Naive thymus-derived CD8-positive, alpha-beta T cell (primary cell): Measurements from ENCODE around the gene GTF2E1. TPM values are rescaled to one million over a fixed set of nuclear protein-coding genes. Genes with fewer than 3 reads are reported as not detected.

Experiments
- ATAC-seq, 2 donors: fragments of 150-1000 bp; cut with Tn5 transposase in 1 of 2; sonication (Bioruptor Pico), chemical (Tn5 transposase) in 1 of 2; 1 replicate in 1 of 2; 2 replicates in 1 of 2; pipeline ENCODE4 v1.10.0; 2021; ENCODE audit warnings: mild to moderate bottlenecking in 2 of 2, moderate library complexity in 2 of 2
- POLR2A ChIA-PET: fragments of 350-600 bp; sonication (Branson Sonifier 250); formaldehyde crosslinking; loops from one replicate; lab custom pipeline; 2021; ENCODE audit warnings: antibody characterized with exemption; lab: Charles Lee
- DNase-seq, 10 donors: peaks; one replicate each; pipeline versions ENCODE4 v3.0.0 to v3.0.0-alpha.2; 2020 to 2022
- H3K27ac Mint-ChIP-seq, 10 donors: one replicate each; pipeline ENCODE4 v1.8.0; 2020 to 2022; ENCODE audit warnings: mild to moderate bottlenecking in 10 of 10, mixed read lengths in 10 of 10, moderate library complexity in 4 of 10, inconsistent platforms in 1 of 10
- H3K27me3 Mint-ChIP-seq, 5 donors: one replicate each; pipeline ENCODE4 v1.8.0; 2021 to 2022; ENCODE audit warnings: mixed read lengths in 5 of 5
- H3K36me3 Mint-ChIP-seq, 3 donors: one replicate each; pipeline ENCODE4 v1.8.0; 2020 to 2022; ENCODE audit warnings: mixed read lengths in 3 of 3, mild to moderate bottlenecking in 2 of 3, inconsistent platforms in 1 of 3
- H3K4me1 Mint-ChIP-seq, 4 donors: one replicate each; pipeline ENCODE4 v1.8.0; 2021 to 2022; ENCODE audit warnings: mixed read lengths in 4 of 4
- H3K4me3 Mint-ChIP-seq, 10 donors: one replicate each; pipeline ENCODE4 v1.8.0; 2020 to 2022; ENCODE audit warnings: mild to moderate bottlenecking in 10 of 10, mixed read lengths in 10 of 10, moderate library complexity in 6 of 10, inconsistent platforms in 1 of 10
- H3K9me3 Mint-ChIP-seq, 9 donors: one replicate each; pipeline ENCODE4 v1.8.0; 2020 to 2022; ENCODE audit warnings: mixed read lengths in 9 of 9, mild to moderate bottlenecking in 3 of 9, inconsistent platforms in 1 of 9, moderate library complexity in 1 of 9
- polyA plus RNA-seq, 3 donors: library from polyadenylated mRNA; unstranded; fragments of 300-500 nt; fragmentation: Illumina TruSeq; gene quantifications; one replicate each; pipeline ENCODE4 v1.2.3, GENCODE V29; 2021
- total RNA-seq, 8 experiments: library from RNA in 2 of 8; stranded (reverse) in 2 of 8; gene quantifications; one replicate each; pipeline ENCODE4 v1.2.3 and lab custom pipeline; 2021 to 2026

The GTF2E1 gene
- total and polyA plus RNA-seq, 5 experiments from 2014 or later: 10.9 to 26.5 (median 15.9) TPM

DNA sequence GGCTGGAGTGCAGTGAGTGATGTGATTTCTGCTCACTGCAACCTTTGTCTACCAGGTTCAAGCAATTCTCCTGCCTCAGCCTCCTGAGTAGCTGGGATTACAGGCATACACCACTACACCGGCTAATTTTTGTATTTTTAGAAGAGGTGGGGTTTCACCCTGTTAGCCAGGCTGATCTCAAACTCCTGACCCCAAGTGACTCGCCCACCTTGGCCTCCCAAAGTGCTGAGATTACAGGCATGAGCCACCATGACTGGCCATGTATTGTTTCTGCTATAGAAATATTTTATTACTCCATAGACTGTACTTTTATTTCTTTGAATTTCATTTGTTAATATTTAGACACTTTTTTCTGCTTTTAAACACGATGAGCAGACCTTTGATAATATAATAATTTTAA is 60.4 kb downstream of the GTF2E1 start:
- Mint-ChIP-seq H3K4me3 (no peak overlapping the region), H3K9me3 (no peaks in the 10 kb centered on the region), H3K27me3 (peaks cover 5 to 14% (median 10%) of the 10 kb centered on the region in 5 donors), H3K4me1 (no peaks in the 10 kb centered on the region), H3K27ac (no peak overlapping the region), H3K36me3 (no peaks in the 10 kb centered on the region)
- ATAC-seq (no peak), DNase-seq (no peak)
- POLR2A ChIA-PET: no interaction called here

DNA sequence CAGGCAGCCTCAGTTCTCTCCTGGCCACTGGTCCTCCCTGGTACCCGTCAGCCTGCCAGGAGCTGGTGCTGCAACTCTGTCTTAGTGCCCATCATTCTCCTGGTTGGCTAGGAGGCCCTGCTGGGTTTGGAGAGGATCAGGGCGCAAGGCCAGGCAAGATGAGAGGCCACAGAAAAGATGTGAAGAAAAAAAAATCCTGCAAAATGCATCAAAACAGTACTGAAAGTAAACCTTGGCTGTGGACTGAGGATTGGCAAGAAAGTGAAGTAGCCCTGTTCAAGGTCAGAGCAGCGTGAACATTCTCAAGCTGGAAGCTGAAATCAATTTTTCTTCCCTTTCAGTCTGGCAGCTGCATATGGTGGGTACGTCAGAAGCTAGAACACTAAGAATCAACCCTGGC is 74.2 kb downstream of the GTF2E1 start:
- Mint-ChIP-seq H3K4me3 (no peak overlapping the region), H3K4me1 (no peaks in the 10 kb centered on the region), H3K9me3 (no peaks in the 10 kb centered on the region), H3K27ac (no peak overlapping the region), H3K27me3 (peaks cover 12 to 26% (median 24%) of the 10 kb centered on the region in 5 donors), H3K36me3 (no peaks in the 10 kb centered on the region)
- POLR2A ChIA-PET: no interaction called here
- ATAC-seq: no peak
- no peak for DNase-seq

DNA sequence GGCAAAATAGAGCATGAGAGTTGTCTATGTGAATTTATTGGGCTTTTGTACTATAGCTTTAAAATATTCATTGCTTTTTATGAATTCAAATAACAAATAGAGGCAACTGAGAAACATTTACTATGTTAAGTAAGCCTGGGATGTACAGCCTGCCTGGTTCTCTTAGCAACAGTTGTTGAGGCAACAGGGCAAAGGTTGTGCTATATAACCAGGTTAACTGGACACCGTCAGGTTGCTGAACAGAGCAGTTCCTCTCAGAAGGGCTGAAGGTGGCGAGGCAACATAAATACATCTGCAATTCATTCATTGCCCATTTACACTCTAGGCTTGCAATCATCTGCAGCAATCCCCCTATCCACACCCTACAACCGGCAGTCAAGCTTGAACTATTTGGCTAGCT is 78.2 kb downstream of the GTF2E1 start:
- no peaks in the 10 kb centered on the region for H3K9me3 Mint-ChIP-seq
- H3K27me3 Mint-ChIP-seq: peaks cover 3 to 20% (median 10%) of the 10 kb centered on the region in 5 donors
- H3K27ac Mint-ChIP-seq: no peak overlapping the region
- H3K36me3 Mint-ChIP-seq: no peaks in the 10 kb centered on the region
- DNase-seq (no peak), ATAC-seq (no peak)
- POLR2A ChIA-PET: no interaction called here
- H3K4me3 Mint-ChIP-seq: no peak overlapping the region
- no peaks in the 10 kb centered on the region for H3K4me1 Mint-ChIP-seq

DNA sequence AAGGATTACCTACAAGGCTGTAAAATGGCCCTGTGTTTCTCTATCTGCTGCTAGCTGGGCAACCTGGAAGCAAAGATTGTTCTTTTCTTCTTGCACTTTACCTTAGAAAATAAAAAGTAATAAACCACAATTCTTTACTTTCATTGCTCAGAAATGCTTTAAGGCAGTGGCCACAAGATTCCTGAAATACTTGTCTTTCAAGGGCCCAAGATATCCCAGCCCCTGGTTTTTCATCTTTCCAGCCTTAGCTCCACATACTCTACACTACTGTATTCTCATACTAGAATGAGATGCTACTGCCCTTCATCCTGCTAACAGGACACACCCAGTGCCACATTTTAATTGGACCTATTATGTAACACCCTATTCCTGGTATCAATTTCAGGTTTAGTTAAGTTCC is 78.9 kb downstream of the GTF2E1 start:
- ATAC-seq (no peak), DNase-seq (no peak)
- no peak overlapping the region for H3K27ac Mint-ChIP-seq
- H3K36me3 Mint-ChIP-seq: no peaks in the 10 kb centered on the region
- H3K9me3 Mint-ChIP-seq: no peaks in the 10 kb centered on the region
- no peaks in the 10 kb centered on the region for H3K4me1 Mint-ChIP-seq
- POLR2A ChIA-PET: no interaction called here
- no peak overlapping the region for H3K4me3 Mint-ChIP-seq
- H3K27me3 Mint-ChIP-seq: peaks cover 3 to 18% (median 10%) of the 10 kb centered on the region in 5 donors

DNA sequence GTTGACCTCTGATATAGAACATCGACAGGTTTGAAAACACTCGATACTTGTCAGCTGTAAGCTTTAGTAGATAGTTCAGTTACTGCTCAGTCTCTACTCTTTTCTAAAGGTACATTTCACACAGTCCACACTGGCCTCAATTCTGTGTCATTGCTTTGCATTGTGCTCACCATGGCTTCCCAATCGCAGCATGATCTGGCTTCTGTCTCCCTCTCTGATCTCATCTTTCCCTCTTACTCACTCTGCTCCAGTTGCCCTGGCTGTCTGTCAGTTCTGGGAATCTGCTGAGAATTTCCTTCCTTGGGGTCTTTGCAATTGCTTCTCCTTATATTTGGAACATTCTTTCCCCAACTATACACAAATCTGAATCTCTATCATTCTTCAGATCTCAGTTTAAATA is 80.6 kb downstream of the GTF2E1 start:
- no peak for DNase-seq
- Mint-ChIP-seq H3K9me3 (no peaks in the 10 kb centered on the region), H3K27ac (no peak overlapping the region), H3K36me3 (no peaks in the 10 kb centered on the region), H3K4me1 (no peaks in the 10 kb centered on the region), H3K27me3 (peaks cover 5 to 14% (median 7%) of the 10 kb centered on the region in 5 donors), H3K4me3 (no peak overlapping the region)
- ATAC-seq: no peak
- POLR2A ChIA-PET: no interaction called here

DNA sequence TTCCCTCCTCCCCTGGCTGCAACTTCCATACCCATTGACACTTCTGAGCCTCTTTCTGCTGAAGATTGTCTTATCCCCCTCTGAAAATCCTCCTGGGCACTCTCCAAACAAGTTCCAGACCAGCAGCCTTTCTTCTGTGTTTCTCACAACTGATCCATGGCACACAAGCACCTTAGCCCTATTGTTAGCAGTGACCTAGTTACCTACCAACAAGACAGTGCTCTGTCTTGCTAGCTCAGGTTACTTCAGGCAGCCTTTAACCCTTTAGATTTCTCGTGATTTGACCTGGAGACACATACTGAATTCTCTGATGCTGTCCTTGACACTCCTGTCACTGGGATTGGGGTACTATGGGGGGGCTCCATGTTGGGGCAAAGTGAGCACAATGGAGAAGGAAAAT is 82.1 kb downstream of the GTF2E1 start:
- DNase-seq: no peak
- Mint-ChIP-seq H3K9me3 (no peaks in the 10 kb centered on the region), H3K4me3 (no peak overlapping the region), H3K27ac (no peak overlapping the region), H3K36me3 (no peaks in the 10 kb centered on the region), H3K4me1 (no peaks in the 10 kb centered on the region), H3K27me3 (peaks cover 0 to 8% (median 3%) of the 10 kb centered on the region in 5 donors)
- ATAC-seq: no peak
- POLR2A ChIA-PET: no interaction called here

DNA sequence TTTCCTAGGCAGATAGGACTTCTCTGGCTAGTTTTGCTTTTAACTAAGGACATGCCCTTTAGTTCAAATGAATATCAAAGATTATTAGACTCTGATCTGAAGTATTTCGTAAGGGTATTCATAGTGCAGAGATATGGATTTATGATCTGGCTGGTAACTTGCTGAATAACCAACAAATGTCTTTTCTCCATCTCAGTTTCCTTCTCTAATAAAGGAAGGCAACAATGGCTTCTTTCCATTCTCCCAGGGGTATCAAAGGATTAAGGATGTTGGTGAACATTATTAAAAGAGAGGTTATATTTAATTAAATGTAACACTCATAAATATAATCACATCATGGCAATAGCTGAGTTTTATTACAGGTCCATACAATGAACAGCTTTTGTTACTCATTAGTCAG is 86.3 kb downstream of the GTF2E1 start:
- H3K4me1 Mint-ChIP-seq: no peaks in the 10 kb centered on the region
- DNase-seq (no peak), ATAC-seq (no peak)
- no peaks in the 10 kb centered on the region for H3K36me3 Mint-ChIP-seq
- POLR2A ChIA-PET: no interaction called here
- peaks cover 3 to 16% (median 12%) of the 10 kb centered on the region in 5 donors for H3K27me3 Mint-ChIP-seq
- no peak overlapping the region for H3K27ac Mint-ChIP-seq
- no peak overlapping the region for H3K4me3 Mint-ChIP-seq
- no peaks in the 10 kb centered on the region for H3K9me3 Mint-ChIP-seq

DNA sequence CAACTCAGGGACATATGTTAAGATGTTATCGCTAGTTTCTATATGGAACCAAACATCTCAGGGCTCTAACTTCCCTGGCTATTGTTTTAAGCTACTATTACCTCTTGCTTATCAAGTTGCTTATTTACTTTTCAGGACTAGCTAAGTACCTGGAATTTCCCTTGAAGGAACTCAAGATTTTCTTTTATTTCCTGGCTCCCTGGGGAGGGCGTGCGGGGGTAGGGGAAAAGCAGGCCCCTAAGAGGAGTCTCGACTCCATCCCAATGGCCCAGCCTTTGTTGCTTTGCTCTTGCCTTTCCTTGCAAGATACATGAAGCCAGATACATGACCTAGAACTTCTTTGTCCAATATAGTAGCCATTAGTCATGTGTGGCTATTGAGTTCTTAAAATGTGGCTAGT is 88.5 kb downstream of the GTF2E1 start:
- DNase-seq (no peak), ATAC-seq (no peak)
- peaks cover 3 to 16% (median 12%) of the 10 kb centered on the region in 5 donors for H3K27me3 Mint-ChIP-seq
- POLR2A ChIA-PET: no interaction called here
- no peaks in the 10 kb centered on the region for H3K4me1 Mint-ChIP-seq
- H3K27ac Mint-ChIP-seq: no peak overlapping the region
- no peaks in the 10 kb centered on the region for H3K36me3 Mint-ChIP-seq
- H3K9me3 Mint-ChIP-seq: no peaks in the 10 kb centered on the region
- H3K4me3 Mint-ChIP-seq: no peak overlapping the region

Other genes starting within 250 kb of the GTF2E1 start
- gene NDUFB4, start 146.4 kb upstream of the GTF2E1 start, total RNA-seq: 100 to 1,000 TPM in 1 of 2 experiments, 10 to 100 TPM in 1; 87.5 to 107 TPM
- gene NDUFB4, start 146.4 kb upstream of the GTF2E1 start, polyA plus RNA-seq: 100 to 1,000 TPM; 249 to 277 (median 277) TPM
- 1 to 10 TPM; 3.8 to 5.5 TPM for gene HGD, start 60.5 kb upstream of the GTF2E1 start, total RNA-seq
- gene HGD, start 60.5 kb upstream of the GTF2E1 start, polyA plus RNA-seq: not detected
- 10 to 100 TPM; 34.9 to 39.5 TPM for gene RABL3, start 228 bp upstream of the GTF2E1 start, total RNA-seq
- gene RABL3, start 228 bp upstream of the GTF2E1 start, polyA plus RNA-seq: 10 to 100 TPM; 29.5 to 41.9 (median 39.0) TPM
- not detected for gene STXBP5L, start 165.5 kb downstream of the GTF2E1 start, total RNA-seq
- not detected for gene STXBP5L, start 165.5 kb downstream of the GTF2E1 start, polyA plus RNA-seq